CD4-positive, alpha-beta T cell treated with Interleukin-4 for 1 hour (primary cell): ENCODE results near the gene KRT13.

ENCODE experiments used
- DNase-seq, 2 donors: peaks; one replicate each; pipeline ENCODE4 v3.0.0-alpha.2; 2020 to 2022

The KRT13 gene

GRCh38 chr17:41464173-41464572 lies 41.2 kb downstream of the KRT13 start:
- no peak for DNase-seq

- DNase-seq, result no peak
These were observed 41.7 kb downstream of the KRT13 start for GRCh38 chr17:41463746-41464145.

GRCh38 chr17:41462705-41463104 lies 42.7 kb downstream of the KRT13 start:
- no peak for DNase-seq

- no peak for DNase-seq
These were observed 47.7 kb downstream of the KRT13 start for GRCh38 chr17:41457676-41458075.

- no peak for DNase-seq
These were observed 49.2 kb downstream of the KRT13 start for GRCh38 chr17:41456204-41456603.

GRCh38 chr17:41455236-41455635 lies 50.2 kb downstream of the KRT13 start:
- no peak for DNase-seq

GRCh38 chr17:41453066-41453465 lies 52.3 kb downstream of the KRT13 start:
- DNase-seq, result no peak

GRCh38 chr17:41452281-41452680 lies 53.1 kb downstream of the KRT13 start:
- no peak for DNase-seq

GRCh38 chr17:41451154-41451728 lies 54.2 kb downstream of the KRT13 start:
- no peak for DNase-seq
